ENCODE measurements around the gene KCNE1. TPM values are rescaled to one million over a fixed set of nuclear protein-coding genes. Genes with fewer than 3 reads are reported as not detected.

The KCNE1 gene
- total RNA-seq, 1 donor from 2014 or later: 3.4 TPM

- DNase-seq: no peak
These were observed 23.9 kb upstream of the KCNE1 start for GRCh38 chr21:34535886-34536285.

DNA sequence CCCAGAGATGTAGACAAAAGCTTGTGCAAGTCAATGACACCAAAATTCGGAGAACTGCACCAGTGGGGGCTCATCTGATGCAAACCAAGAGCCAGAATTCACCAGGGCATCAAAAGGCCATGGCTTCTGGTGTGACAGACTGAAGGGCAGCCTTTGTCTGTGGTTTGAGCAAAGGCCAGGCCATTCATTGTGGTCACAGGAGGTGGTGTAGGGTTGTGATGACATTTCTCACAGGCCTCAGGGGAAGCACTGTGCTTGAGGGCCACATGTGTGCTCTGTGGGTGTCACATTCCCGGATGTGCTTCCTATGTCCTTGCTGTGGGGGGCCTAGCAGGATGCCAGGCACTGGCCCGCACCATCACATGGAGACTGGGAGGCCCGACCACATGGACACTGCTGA lies 22.5 kb upstream of the KCNE1 start:
- no peak for DNase-seq

DNA sequence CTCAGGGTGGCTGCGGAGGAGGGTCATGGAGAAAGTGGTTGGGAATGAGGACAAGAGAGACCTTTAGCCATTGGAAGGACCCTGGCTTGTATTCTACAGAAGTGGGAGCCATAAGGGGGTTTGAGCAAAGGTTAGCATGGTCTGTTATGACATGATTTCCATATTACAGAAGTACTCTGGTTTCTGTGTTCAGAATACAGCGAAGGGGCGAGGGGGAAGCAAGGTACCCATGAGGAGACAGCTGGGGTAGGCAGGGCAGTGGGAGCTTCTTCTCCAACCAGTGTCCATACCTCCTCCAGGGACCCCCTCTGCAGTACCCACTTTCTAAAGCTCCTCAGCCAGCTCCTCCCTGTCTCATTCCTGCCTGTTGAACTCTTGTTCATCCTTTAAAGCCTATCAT lies 21.9 kb upstream of the KCNE1 start:
- DNase-seq: no peak

DNA sequence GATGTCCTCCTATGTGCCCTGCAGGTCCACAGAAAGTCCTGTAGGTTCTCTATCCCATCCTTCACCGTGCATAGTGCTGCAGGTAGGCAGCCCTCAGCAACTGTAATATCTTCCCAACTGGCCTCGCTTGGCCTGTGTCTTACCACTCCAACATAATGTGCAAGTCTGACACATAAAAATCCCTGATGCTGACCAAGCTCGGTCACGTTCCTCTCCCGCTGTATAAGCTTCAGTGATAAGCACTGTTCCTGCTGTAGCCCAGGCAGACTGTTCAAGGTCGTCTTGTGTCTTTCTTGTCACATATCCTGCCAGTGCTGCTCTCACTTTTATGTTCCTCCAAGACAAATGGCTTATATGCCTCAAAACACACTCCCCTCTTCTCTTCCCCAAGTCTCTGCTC lies 19.4 kb upstream of the KCNE1 start:
- no peak for DNase-seq

- DNase-seq: no peak
These were observed 18.3 kb upstream of the KCNE1 start for GRCh38 chr21:34530261-34530660.

GRCh38 chr21:34528131-34528561 lies 16.1 kb upstream of the KCNE1 start:
- no peak for DNase-seq

- DNase-seq: peak; percentile 98
These were observed 14.7 kb upstream of the KCNE1 start for GRCh38 chr21:34526618-34527290.

DNA sequence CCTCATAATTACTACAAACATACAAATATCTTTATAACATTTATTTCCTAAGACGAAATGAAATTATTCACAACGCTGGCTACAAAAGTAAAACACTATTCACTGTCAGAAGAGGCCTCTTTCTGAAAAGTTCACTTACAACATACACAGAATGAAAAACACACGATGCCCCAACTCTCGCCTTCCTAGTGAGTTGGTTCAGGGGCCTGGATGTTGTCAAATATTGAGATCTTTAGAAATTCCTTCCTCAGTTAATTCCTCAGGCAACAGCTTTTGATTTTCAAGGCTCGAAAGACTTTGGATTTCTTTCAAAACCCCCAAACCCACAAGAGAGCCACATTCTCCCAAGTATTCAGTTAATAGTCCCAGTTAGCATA lies 14.2 kb upstream of the KCNE1 start:
- peak; percentile 69 for DNase-seq

DNA sequence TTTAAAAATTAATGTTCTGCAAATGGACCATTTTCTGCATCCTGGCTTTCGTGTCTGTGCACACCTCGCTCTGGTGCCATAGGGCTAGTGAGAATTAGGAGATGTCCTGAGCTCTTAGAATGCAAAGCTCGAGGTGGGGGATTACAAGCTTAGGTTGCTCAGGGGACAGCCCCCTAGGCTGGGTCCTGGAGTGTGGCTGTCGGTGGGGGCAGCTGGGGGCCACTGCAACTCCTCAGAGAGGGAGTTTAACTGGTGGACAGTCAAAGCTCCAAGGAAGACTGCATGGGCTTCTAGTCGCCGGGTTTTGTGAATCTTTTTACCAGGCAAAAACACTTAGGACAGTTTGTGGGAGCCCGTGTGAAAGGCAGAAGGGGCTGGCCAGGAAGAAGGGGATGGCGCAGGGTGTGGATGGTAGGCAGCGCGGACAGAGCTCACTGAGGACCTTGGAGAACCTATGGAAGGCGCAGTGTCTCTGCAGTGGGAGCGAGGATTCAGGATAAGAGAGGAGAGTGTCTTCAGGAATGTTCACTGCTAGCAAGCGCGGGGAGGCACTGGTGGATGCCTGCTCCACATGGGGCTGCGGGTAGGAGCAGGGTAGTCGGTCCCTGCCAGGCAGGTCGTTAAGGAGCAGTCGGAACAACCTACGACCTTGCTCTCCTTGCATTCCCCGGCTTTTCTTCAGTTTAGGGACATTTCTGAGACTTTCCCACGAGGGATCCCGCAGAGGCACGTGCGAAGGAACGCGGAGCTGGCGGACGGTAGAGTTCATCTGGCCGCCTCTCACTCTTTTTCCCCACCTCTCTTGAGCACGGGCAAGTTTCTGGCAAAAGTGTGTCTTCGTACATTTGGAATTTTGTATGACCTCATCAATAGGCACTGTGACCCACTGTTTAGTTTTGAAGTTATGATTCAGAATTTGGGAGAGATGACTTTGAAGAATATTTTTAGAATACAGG lies 12.9 kb upstream of the KCNE1 start:
- DNase-seq: peak; percentile 9

- no peak for DNase-seq
These were observed 11.1 kb upstream of the KCNE1 start for GRCh38 chr21:34523019-34523555.

GRCh38 chr21:34522284-34522683 lies 10.3 kb upstream of the KCNE1 start:
- no peak for DNase-seq

- no peak for DNase-seq
These were observed 9.6 kb upstream of the KCNE1 start for GRCh38 chr21:34521561-34521960.

DNA sequence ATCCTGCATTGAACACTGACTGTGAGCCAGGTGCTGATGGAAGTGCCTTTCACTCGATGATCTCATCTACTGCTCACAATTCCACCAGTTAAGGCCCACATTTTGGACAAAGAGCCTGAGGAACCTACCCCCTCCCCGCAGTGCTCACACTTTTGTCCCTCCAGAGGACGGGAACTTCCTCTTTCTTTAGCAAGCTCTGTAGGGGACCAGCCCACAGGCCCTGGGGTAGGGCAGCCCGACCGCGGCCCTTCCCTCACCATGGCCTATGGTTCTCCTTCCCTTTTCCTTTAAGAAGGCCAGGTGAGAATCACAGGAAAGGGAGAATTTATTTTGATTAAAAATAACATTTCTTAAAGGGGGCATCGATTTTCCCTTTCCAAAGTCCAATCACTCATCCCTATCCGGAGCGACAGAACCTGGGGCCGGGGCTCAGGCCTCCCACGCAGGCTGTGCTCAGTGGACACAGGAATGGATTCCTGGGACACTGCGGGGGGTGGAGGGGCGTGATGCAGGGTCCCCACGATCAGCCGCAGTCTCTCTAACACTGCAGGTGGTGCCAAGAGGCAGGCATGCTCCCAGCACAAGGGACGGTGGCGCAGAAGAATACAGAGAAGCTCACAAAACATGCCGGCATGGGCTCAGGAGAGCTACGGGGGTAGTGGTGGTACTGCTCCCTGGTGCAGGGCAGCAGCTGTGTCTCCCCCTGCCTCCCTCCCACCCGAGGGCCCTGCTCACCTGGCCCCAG lies 8.9 kb upstream of the KCNE1 start:
- no peak for DNase-seq

GRCh38 chr21:34520281-34520680 lies 8.3 kb upstream of the KCNE1 start:
- no peak for DNase-seq

- DNase-seq: no peak
These were observed 7.7 kb upstream of the KCNE1 start for GRCh38 chr21:34519694-34520093.

GRCh38 chr21:34519016-34519415 lies 7.0 kb upstream of the KCNE1 start:
- DNase-seq: no peak

GRCh38 chr21:34518301-34518700 lies 6.3 kb upstream of the KCNE1 start:
- no peak for DNase-seq

DNA sequence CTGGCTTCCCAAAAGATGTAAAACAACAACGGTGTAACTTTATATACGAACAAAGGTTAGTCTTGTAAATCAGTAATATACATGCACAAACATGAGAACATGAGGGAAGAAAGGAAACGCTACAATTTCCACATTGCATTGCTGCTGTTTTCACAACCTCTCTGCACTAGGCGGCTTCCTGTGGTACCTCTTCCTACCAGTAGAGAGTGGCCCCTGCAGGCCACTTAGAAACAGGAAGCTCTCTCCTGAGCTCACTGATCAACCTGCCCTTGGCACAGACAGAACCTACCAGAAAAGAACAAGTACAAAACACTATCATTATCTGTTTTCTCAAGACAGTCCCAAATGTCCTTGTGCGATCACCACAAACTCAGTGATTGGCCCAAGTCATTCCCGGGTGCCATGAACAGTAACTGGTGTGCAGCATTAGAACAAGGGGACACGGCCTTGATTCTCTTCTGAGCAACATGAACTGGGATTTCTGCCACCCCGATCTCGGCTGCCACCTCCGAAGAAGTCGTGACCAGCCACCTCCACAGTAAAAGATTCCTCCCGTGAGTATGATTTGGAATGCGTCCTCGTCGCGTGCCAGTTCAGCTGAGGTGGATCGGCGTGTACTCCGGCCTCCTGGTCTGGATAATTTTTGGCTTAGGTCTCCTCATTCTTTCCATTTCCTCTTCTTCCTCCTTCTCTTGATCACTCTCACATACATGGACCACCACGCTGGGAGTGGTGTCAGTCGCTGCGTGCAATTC lies 5.7 kb upstream of the KCNE1 start:
- DNase-seq: no peak

DNA sequence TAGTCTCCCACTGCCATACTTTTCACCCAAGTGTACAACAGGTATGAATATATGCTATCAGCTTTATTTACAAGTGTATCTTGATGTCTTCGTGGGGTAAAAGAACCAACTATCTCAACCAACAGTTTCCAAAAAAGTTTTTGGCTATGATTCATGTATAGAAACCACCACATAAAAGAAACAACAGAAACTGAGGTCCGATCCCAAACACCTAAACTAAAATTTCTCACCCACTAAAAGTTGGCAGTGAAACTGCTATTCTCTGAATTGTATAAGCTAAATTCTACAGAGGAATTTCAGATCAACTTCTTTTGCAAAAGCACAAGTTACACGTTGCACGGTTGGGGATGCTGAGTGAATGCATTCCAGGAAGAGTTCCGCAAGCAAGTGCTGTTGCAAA lies 5.0 kb upstream of the KCNE1 start:
- no peak for DNase-seq

DNA sequence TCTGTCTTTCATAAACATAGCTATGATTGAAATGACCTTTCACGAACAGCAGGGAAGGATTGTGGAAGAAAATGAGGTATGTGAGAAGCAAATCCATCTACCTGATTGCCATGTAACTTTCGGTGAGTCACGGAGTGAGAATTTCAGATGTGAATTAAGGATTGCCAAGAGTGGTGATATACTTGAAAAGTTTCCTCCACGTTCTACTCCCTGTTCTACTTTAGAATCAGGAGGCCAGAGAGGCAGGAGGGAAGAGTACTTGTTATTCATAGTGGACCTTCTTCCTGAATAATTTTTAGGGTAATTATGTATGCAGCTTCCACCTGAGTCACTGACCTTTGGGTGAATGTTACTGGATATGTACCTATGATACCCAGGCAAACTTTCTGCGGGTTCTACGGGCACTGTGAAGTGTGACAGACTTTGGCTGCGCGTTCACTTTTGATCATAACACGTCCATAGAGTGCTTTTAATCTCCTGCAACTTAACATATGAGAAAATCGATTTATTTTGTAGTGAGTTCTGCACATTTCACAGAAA lies 2.6 kb upstream of the KCNE1 start:
- no peak for DNase-seq

- DNase-seq: no peak
These were observed 1.2 kb upstream of the KCNE1 start for GRCh38 chr21:34513129-34513675.
